ENCODE measurements around the gene GIPC2. TPM values are rescaled to one million over a fixed set of nuclear protein-coding genes. Genes with fewer than 3 reads are reported as not detected.

The GIPC2 gene
- total and polyA plus RNA-seq, 9 donors = 1.8 to 5.7 (median 3.0) TPM

DNA sequence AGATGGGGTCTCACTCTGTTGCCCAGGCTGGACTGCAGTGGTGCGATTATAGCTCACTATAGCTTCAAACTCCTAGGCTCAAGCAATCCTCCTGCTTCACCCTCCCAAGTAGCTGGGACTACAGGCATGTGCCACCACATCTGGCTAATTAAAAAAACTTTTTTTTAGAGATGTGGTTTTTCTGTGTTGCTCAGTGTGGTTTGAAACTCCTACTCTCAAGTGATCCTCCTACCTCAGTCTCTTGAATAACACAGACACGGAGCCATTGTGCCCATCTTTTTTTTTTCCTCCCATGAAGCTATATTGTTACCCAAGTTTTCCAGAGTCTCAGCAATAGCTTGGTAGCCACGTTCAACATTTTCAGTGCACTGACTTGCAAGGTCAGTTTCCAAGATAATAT lies 2.7 kb downstream of the GIPC2 start:
- intact Hi-C loops (cut with DNase I) = no loop called here
- Histone ChIP-seq H3K4me3 (no peak overlapping the region), H3K27ac (no peak overlapping the region), H3K4me1 (ENCODE audit: insufficient read depth) (peaks cover 6% of the 10 kb centered on the region), H3K27me3 (no peaks in the 10 kb centered on the region), H3K36me3 (no peaks in the 10 kb centered on the region), H3K9me3 (no peaks in the 10 kb centered on the region)
- TF ChIP-seq POLR2A (IDR thresholded peaks at IDR 0.05) (no peak), EP300 (IDR thresholded peaks at IDR 0.05) (no peak)
- TF ChIP-seq, protein P1, sequence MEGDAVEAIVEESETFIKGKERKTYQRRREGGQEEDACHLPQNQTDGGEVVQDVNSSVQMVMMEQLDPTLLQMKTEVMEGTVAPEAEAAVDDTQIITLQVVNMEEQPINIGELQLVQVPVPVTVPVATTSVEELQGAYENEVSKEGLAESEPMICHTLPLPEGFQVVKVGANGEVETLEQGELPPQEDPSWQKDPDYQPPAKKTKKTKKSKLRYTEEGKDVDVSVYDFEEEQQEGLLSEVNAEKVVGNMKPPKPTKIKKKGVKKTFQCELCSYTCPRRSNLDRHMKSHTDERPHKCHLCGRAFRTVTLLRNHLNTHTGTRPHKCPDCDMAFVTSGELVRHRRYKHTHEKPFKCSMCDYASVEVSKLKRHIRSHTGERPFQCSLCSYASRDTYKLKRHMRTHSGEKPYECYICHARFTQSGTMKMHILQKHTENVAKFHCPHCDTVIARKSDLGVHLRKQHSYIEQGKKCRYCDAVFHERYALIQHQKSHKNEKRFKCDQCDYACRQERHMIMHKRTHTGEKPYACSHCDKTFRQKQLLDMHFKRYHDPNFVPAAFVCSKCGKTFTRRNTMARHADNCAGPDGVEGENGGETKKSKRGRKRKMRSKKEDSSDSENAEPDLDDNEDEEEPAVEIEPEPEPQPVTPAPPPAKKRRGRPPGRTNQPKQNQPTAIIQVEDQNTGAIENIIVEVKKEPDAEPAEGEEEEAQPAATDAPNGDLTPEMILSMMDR (IDR thresholded peaks at IDR 0.05) = no peak
- DNase-seq = no peak
- 82 to 88% (median 85%) methylated on average over 3 of the region's 3 CpGs for WGBS, 3 donors

DNA sequence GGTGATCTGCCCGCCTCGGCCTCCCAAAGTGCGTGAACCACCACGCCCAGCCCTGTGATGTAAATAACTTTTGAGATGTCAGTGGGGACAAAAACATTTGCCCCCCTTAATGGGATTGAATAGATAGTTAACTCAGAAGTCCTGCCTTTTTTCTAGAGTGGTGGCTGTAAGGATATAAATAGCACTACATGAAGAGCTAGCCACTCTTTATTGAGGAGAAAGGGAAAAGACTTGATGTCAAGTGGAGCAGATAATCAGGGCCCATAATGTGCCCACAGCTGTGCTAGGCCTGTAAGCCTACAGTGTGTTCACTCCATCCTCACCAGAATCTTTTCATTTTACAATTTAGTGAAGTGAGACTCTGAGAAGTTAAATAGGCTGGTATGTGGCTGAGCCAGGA lies 3.6 kb downstream of the GIPC2 start:
- Histone ChIP-seq H3K9me3 (no peaks in the 10 kb centered on the region), H3K4me3 (no peak overlapping the region), H3K27me3 (no peaks in the 10 kb centered on the region), H3K4me1 (ENCODE audit: insufficient read depth) (peaks cover 6% of the 10 kb centered on the region), H3K27ac (no peak overlapping the region), H3K36me3 (no peaks in the 10 kb centered on the region)
- TF ChIP-seq EP300 (IDR thresholded peaks at IDR 0.05) (no peak), POLR2A (IDR thresholded peaks at IDR 0.05) (no peak)
- TF ChIP-seq, protein P1 (IDR thresholded peaks at IDR 0.05) = no peak
- DNase-seq = no peak
- 98% methylated on average over 4 of the region's 4 CpGs for WGBS, 3 donors
- intact Hi-C loops (cut with DNase I) = no loop called here

GRCh38 chr1:78051005-78051404 lies 5.2 kb downstream of the GIPC2 start:
- Histone ChIP-seq H3K36me3 (no peaks in the 10 kb centered on the region), H3K9me3 (no peaks in the 10 kb centered on the region), H3K4me3 (no peak overlapping the region), H3K4me1 (ENCODE audit: insufficient read depth) (peaks cover 5% of the 10 kb centered on the region), H3K27me3 (no peaks in the 10 kb centered on the region), H3K27ac (no peak overlapping the region)
- 95 to 99% (median 97%) methylated on average over 2 of the region's 2 CpGs for whole genome bisulfite sequencing, 3 donors
- intact Hi-C loops (cut with DNase I) = no loop called here
- TF ChIP-seq, protein P1 (IDR thresholded peaks at IDR 0.05) = no peak
- TF ChIP-seq EP300 (IDR thresholded peaks at IDR 0.05) = no peak
- no peak for TF ChIP-seq POLR2A (IDR thresholded peaks at IDR 0.05)
- no peak for DNase-seq

DNA sequence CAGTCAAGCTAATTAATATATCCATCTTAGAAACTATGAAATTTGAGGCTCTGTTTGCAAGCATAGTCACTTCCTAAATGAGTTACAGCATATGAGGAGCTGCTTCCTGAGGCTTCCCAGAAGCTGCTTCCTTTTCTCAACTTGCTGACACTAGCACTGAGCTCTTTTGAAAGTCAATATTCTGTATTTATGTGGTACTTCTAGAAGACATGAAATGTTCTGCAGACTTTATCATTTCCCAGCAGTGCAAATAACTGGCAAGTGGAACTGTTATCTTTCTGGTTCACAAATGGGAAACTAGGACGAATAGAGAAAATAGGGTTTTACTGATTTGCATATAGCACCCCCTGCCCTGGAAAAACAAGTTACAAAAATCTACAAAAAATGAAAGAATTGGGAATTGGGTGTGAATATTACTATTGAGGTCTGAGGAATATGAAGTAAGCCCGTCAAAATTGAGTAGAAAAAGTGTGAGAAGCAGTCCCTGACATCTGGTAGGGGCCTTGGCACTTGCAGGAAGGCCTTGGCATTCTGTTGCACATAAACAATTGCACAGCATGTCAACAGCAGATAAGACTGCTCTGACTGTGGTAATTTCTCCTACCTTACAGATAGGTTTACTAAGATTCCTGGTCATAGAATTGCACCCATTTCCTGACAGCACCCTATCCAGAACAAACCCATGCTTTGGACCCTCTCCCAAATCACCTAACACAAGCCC lies 7.1 kb downstream of the GIPC2 start:
- H3K27ac ChIP-seq = no peak overlapping the region
- no peaks in the 10 kb centered on the region for H3K4me1 ChIP-seq (ENCODE audit: insufficient read depth)
- TF ChIP-seq POLR2A (IDR thresholded peaks at IDR 0.05) = no peak
- no peaks in the 10 kb centered on the region for H3K9me3 ChIP-seq
- intact Hi-C loops (cut with DNase I) = no loop called here
- no peak for DNase-seq
- 55 to 64% (median 58%) methylated on average over 2 of the region's 2 CpGs for WGBS, 3 donors
- H3K36me3 ChIP-seq = no peaks in the 10 kb centered on the region
- H3K27me3 ChIP-seq = no peaks in the 10 kb centered on the region
- no peak overlapping the region for H3K4me3 ChIP-seq

GRCh38 chr1:78053498-78053897 lies 7.7 kb downstream of the GIPC2 start:
- H3K4me3 ChIP-seq = no peak overlapping the region
- TF ChIP-seq EP300 (IDR thresholded peaks at IDR 0.05) (no peak), POLR2A (IDR thresholded peaks at IDR 0.05) (no peak)
- TF ChIP-seq, protein P1 (IDR thresholded peaks at IDR 0.05) = no peak
- no peak overlapping the region for H3K27ac ChIP-seq
- no peaks in the 10 kb centered on the region for H3K9me3 ChIP-seq
- H3K36me3 ChIP-seq = no peaks in the 10 kb centered on the region
- H3K4me1 ChIP-seq (ENCODE audit: insufficient read depth) = no peaks in the 10 kb centered on the region
- no peak for DNase-seq
- intact Hi-C loops (cut with DNase I) = no loop called here
- H3K27me3 ChIP-seq = no peaks in the 10 kb centered on the region
- 89 to 99% (median 95%) methylated on average over 2 of the region's 2 CpGs for WGBS, 3 donors
